Erythroblast (primary cell): ENCODE data around the gene ZBTB49.

Experiments used
- GATA1 ChIP-seq: IDR thresholded peaks from 2 replicates; pipeline ENCODE4 v1.6.1; 2011; ENCODE audit warnings: low read depth, mild to moderate bottlenecking, control low read depth, low read length, moderate library complexity
- POLR2A ChIP-seq: IDR thresholded peaks from 2 replicates; pipeline ENCODE4 v1.6.1; 2011; ENCODE audit warnings: mild to moderate bottlenecking, low read length

DNA sequence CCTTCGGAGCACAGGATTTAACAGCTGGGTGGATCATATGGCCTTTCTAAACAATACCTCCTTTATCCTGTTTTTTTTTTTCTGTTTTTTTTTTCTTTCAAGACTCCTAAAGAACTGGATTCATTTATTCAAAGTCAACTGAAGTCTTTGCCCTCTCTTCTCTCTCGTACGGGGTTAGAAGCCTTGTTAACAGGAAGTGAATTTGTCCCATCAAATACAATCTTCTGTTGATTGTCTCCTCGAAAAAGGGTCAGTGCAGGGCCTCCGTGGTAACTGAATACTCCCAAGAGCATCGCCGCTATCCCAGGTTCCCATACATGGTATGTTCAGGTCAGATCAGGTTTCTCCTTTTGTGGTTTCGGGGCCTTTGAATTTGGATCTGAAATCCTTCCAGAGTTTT lies 40.2 kb upstream of the ZBTB49 start:
- TF ChIP-seq POLR2A, result no peak
- no peak for TF ChIP-seq GATA1
